GDM1 (cell line): ENCODE data around the gene SFXN3.
A peak's percentile ranks its signal among the peaks of the same experiment; 100 is the strongest.

ENCODE experiments used
- DNase-seq: peaks from one replicate; lab custom pipeline; 2025; lab: John Stamatoyannopoulos, UW

The SFXN3 gene

GRCh38 chr10:101060036-101060950 lies 29.3 kb downstream of the SFXN3 start:
- DNase-seq: peak; percentile 92

GRCh38 chr10:101060951-101061623 lies 30.1 kb downstream of the SFXN3 start:
- DNase-seq: peak; percentile 94

GRCh38 chr10:101061624-101062231 lies 30.7 kb downstream of the SFXN3 start, which contains the start of gene KAZALD1:
Gene KAZALD1 (plus strand): TSS chr10:101061989. CDS start chr10:101062593, 604 bp downstream.
- no peak for DNase-seq

GRCh38 chr10:101062232-101063049 lies 31.4 kb downstream of the SFXN3 start:
- DNase-seq: peak; percentile 37

- DNase-seq: no peak
Observed at GRCh38 chr10:101063050-101063525, 32.1 kb downstream of the SFXN3 start.

GRCh38 chr10:101063548-101064414 lies 32.7 kb downstream of the SFXN3 start:
- peak; percentile 77 for DNase-seq

- no peak for DNase-seq
Observed at GRCh38 chr10:101064415-101065030, 33.5 kb downstream of the SFXN3 start.

- DNase-seq: no peak
Observed at GRCh38 chr10:101065481-101066145, 34.6 kb downstream of the SFXN3 start.

GRCh38 chr10:101066146-101066895 lies 35.3 kb downstream of the SFXN3 start:
- DNase-seq: no peak

GRCh38 chr10:101066896-101067355 lies 35.9 kb downstream of the SFXN3 start:
- no peak for DNase-seq

- DNase-seq: peak; percentile 66
Observed at GRCh38 chr10:101067356-101068083, 36.5 kb downstream of the SFXN3 start.

- no peak for DNase-seq
Observed at GRCh38 chr10:101069441-101069840, 38.4 kb downstream of the SFXN3 start.

- DNase-seq: no peak
Observed at GRCh38 chr10:101070098-101070497, 39.1 kb downstream of the SFXN3 start.

GRCh38 chr10:101071267-101071884 lies 40.3 kb downstream of the SFXN3 start:
- DNase-seq: peak; percentile 60

- DNase-seq: no peak
Observed at GRCh38 chr10:101071885-101072433, 40.9 kb downstream of the SFXN3 start.

- DNase-seq: no peak
Observed at GRCh38 chr10:101072923-101073322, 41.9 kb downstream of the SFXN3 start.

GRCh38 chr10:101073631-101074030 lies 42.6 kb downstream of the SFXN3 start:
- no peak for DNase-seq
